A549 (cell line): ENCODE measurements around the gene BCCIP. TPM values are rescaled to one million over a fixed set of nuclear protein-coding genes. Genes with fewer than 3 reads are reported as not detected.

Experiments used
- ATAC-seq, 2 experiments: fragments of 200-7000 bp in 1 of 2; fragments of >200 bp in 1 of 2; cut with Nextera tagmentation in 1 of 2; cut with Tn5 transposase in 1 of 2; 3 replicates each; pipeline versions ENCODE4 v1.8.0 to v1.9.1; 2018 to 2020; ENCODE audit warnings: mild to moderate bottlenecking in 1 of 2, moderate library complexity in 1 of 2
- CTCF ChIA-PET: fragments of 300-600 bp; sonication (Branson Sonifier 250); formaldehyde crosslinking; extraction: SDS; loops from one replicate; lab custom pipeline; 2021; ENCODE audit warnings: antibody characterized with exemption, inconsistent platforms; lab: Yijun Ruan, JAX
- POLR2A ChIA-PET: fragments of 350-600 bp; formaldehyde crosslinking; extraction: SDS; loops from one replicate; lab custom pipeline; 2021; ENCODE audit warnings: antibody characterized with exemption, inconsistent platforms; lab: Yijun Ruan, JAX
- DNase-seq, 2 experiments: peaks; one replicate each; pipeline versions ENCODE4 v3.0.0 to v3.0.0-alpha.2; 2011 to 2016; ENCODE audit warnings: low read depth in 1 of 2, low spot score in 1 of 2
- FAIRE-seq: peaks from 2 replicates; lab custom pipeline; 2011; peaks lifted over from hg19 to GRCh38; lab: Jason Lieb, UNC
- H3K27ac ChIP-seq, 2 experiments: fragments of >200 bp; sonication (Bioruptor Twin); formaldehyde crosslinking; 3 replicates each; pipeline ENCODE4 v1.5.1; 2016 to 2017
- H3K4me1 ChIP-seq: fragments of >200 bp; sonication (Bioruptor Twin); formaldehyde crosslinking; 3 replicates; pipeline ENCODE4 v1.6.1; 2016
- H3K4me2 ChIP-seq: fragments of >200 bp; sonication (Bioruptor Twin); formaldehyde crosslinking; 3 replicates; pipeline ENCODE4 v1.6.1; 2016
- H3K4me3 ChIP-seq: fragments of >200 bp; sonication (Bioruptor Twin); formaldehyde crosslinking; 3 replicates; pipeline ENCODE4 v1.5.1; 2016
- H3K9me3 ChIP-seq: fragments of >200 bp; sonication (Bioruptor Twin); formaldehyde crosslinking; 3 replicates; pipeline ENCODE4 v1.6.1; 2016
- BHLHE40 ChIP-seq: IDR thresholded peaks from 2 replicates; pipeline ENCODE4 v1.6.1; 2012; ENCODE audit warnings: low read depth, low read length, inconsistent platforms
- CBX8 ChIP-seq: fragments of 200-600 bp; sonication (generic); IDR thresholded peaks from 2 replicates; pipeline ENCODE4 v1.6.1; 2016
- CEBPB ChIP-seq, 2 experiments: fragments of >200 bp in 1 of 2; sonication (Bioruptor Twin) in 1 of 2; formaldehyde crosslinking in 1 of 2; IDR thresholded peaks; 2 replicates each; pipeline ENCODE4 v1.6.1; 2012 to 2016
- CHD2 ChIP-seq: fragments of 150-350 bp; IDR thresholded peaks from 2 replicates; pipeline ENCODE4 v1.6.1; 2014; ENCODE audit warnings: low read length; ENCODE audit not compliant: partially characterized antibody
- CHD4 ChIP-seq: fragments of 200-600 bp; sonication (generic); IDR thresholded peaks from 2 replicates; pipeline ENCODE4 v1.6.1; 2016; ENCODE audit warnings: antibody characterized with exemption, mild to moderate bottlenecking, borderline replicate concordance
- EHF ChIP-seq: fragments of 250-450 bp; sonication (Bioruptor Pico); IDR thresholded peaks from 2 replicates; pipeline ENCODE4 v1.5.0; 2020; ENCODE audit warnings: mild to moderate bottlenecking
- EP300 ChIP-seq, 2 experiments: fragments of >200 bp; sonication (Bioruptor Twin); formaldehyde crosslinking; IDR thresholded peaks; 2 replicates in 1 of 2; 3 replicates in 1 of 2; pipeline ENCODE4 v1.6.1; 2016 to 2017
- GATA3 ChIP-seq: IDR thresholded peaks from 2 replicates; pipeline ENCODE4 v1.6.1; 2012; ENCODE audit warnings: borderline replicate concordance
- HOXA7 ChIP-seq: fragments of 250-450 bp; sonication (Bioruptor Pico); IDR thresholded peaks from 2 replicates; pipeline ENCODE4 v1.5.0; 2020; ENCODE audit warnings: mild to moderate bottlenecking, moderate library complexity
- HOXB13 ChIP-seq: fragments of 250-450 bp; sonication (Bioruptor Pico); IDR thresholded peaks from 2 replicates; pipeline ENCODE4 v1.5.0; 2020; ENCODE audit warnings: low read depth, mild to moderate bottlenecking, moderate library complexity
- HOXB5 ChIP-seq: fragments of 250-450 bp; sonication (Bioruptor Pico); IDR thresholded peaks from 2 replicates; pipeline ENCODE4 v1.5.0; 2020; ENCODE audit warnings: mild to moderate bottlenecking, moderate library complexity
- KDM1A ChIP-seq: fragments of 200-600 bp; sonication (generic); IDR thresholded peaks from 2 replicates; pipeline ENCODE4 v1.6.1; 2016; ENCODE audit warnings: low read depth, mild to moderate bottlenecking
- MAFK ChIP-seq: fragments of 450-650 bp; IDR thresholded peaks from 2 replicates; pipeline ENCODE4 v1.6.1; 2014; ENCODE audit not compliant: partially characterized antibody
- MAZ ChIP-seq: fragments of 150-350 bp; IDR thresholded peaks from 2 replicates; pipeline ENCODE4 v1.6.1; 2014; ENCODE audit warnings: antibody characterized with exemption, low read depth, low read length, borderline replicate concordance
- PHF8 ChIP-seq: fragments of 200-600 bp; sonication (generic); IDR thresholded peaks from 2 replicates; pipeline ENCODE4 v1.6.1; 2016; ENCODE audit warnings: low read depth, mild to moderate bottlenecking, antibody characterized with exemption, moderate library complexity, borderline replicate concordance
- RCOR1 ChIP-seq: fragments of 150-350 bp; IDR thresholded peaks from 2 replicates; pipeline ENCODE4 v1.6.1; 2014; ENCODE audit warnings: antibody characterized with exemption, low read length, low read depth
- RNF2 ChIP-seq: fragments of 200-600 bp; sonication (generic); IDR thresholded peaks from 2 replicates; pipeline ENCODE4 v1.6.1; 2016; ENCODE audit warnings: low read depth, mild to moderate bottlenecking, antibody characterized with exemption, moderate library complexity, borderline replicate concordance
- SREBF2 ChIP-seq: fragments of 450-650 bp; IDR thresholded peaks from 2 replicates; pipeline ENCODE4 v1.6.1; 2014; ENCODE audit warnings: mild to moderate bottlenecking, moderate library complexity
- TP53 ChIP-seq: fragments of 250-450 bp; sonication (Bioruptor Pico); IDR thresholded peaks from 2 replicates; pipeline ENCODE4 v1.5.0; 2021; ENCODE audit warnings: mild to moderate bottlenecking, moderate library complexity
- ZNF302 ChIP-seq: fragments of 250-450 bp; sonication (Bioruptor Pico); IDR thresholded peaks from 2 replicates; pipeline ENCODE4 v1.9.0; 2021; ENCODE audit warnings: inconsistent platforms, mild to moderate bottlenecking, moderate library complexity
- WGBS: methylation state at CpG from one replicate; pipeline ENCODE4 v1.1.6; 2017; ENCODE audit errors: missing lambda C conversion rate; 5-methylcytosine and 5-hydroxymethylcytosine counted together
- polyA plus RNA-seq, 4 experiments: library from polyadenylated mRNA; depleted of rRNA in 3 of 4; stranded (reverse); fragments of >200 nt; fragmentation: RNase III in 1 of 4; extraction: RNeasy Plus Mini Kit Qiagen cat#74134 plus additional on column Dnase treatment in 1 of 4; gene quantifications; 2 replicates in 3 of 4; 3 replicates in 1 of 4; pipeline ENCODE4 v1.2.3, GENCODE V29; 2011 to 2017
- TF ChIP-seq, protein P1 (sequence below): fragments of 450-650 bp; IDR thresholded peaks from 2 replicates; pipeline ENCODE4 v1.6.1; 2014; ENCODE audit warnings: antibody characterized with exemption
- TF ChIP-seq, protein P2 (sequence below): fragments of 150-350 bp; IDR thresholded peaks from 2 replicates; pipeline ENCODE4 v1.6.1; 2014; ENCODE audit warnings: low read depth, mild to moderate bottlenecking, low read length
- TF ChIP-seq, protein P3 (sequence below): fragments of >200 bp; sonication (Bioruptor Twin); formaldehyde crosslinking; IDR thresholded peaks from 3 replicates; pipeline ENCODE4 v1.6.1; 2016
- TF ChIP-seq, protein P4 (sequence below): fragments of >200 bp; sonication (Bioruptor Twin); formaldehyde crosslinking; IDR thresholded peaks from 3 replicates; pipeline ENCODE4 v1.5.1; 2016
- TF ChIP-seq, protein P5 (sequence below): fragments of 200-600 bp; sonication (generic); IDR thresholded peaks from 2 replicates; pipeline ENCODE4 v1.6.1; 2016; ENCODE audit warnings: antibody characterized with exemption, mild to moderate bottlenecking, moderate library complexity

BCCIP gene
- polyA plus RNA-seq, 2 of the 4 experiments (the other 2 are of a cell fraction): 130 to 140 TPM

DNA sequence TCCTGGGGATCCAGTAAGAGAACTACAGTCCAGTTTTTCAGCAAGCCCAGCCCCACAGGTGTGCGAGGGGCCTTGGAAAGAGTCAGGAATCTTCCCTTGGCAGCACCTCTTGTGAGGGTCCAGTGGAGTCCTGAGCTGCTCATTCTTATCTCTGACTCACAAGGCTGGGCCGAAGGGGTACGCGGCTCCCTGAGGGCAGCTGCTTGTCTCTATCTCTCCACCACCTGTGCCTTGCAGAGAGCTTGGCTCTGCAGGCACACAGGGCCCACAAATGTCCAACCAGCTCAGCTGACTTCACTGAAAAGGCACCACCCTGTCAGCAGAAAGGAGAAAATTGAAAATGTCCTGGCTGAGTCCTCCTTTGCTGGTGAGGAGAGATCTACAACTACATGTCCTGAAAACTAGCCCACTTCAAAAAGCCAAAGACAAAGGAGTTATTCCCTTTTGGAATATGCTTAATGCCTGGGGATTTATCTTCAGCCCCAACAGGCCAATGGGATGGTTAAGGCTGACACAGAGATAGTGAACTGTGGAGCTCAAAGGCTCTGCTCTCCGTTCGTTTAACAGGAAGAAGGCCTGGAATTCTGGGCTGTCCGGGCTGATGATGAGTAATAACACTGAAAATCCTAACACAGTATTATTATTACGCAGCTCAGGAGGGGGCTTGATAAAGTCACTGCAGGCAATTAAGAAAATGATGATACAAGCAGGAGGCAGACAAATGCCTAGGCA lies 23.7 kb upstream of the BCCIP start:
- Histone ChIP-seq H3K4me1 (no peaks in the 10 kb centered on the region), H3K4me2 (no peak overlapping the region), H3K4me3 (no peak overlapping the region), H3K9me3 (no peaks in the 10 kb centered on the region), H3K27ac (no peak overlapping the region)
- ATAC-seq (no peak), FAIRE-seq (no peak), DNase-seq (no peak)
- POLR2A ChIA-PET: no interaction called here
- 92% methylated on average over 8 of the region's 8 CpGs for WGBS
- TF ChIP-seq BHLHE40 (no peak), PHF8 (no peak), KDM1A (no peak), SREBF2 (no peak), EP300 (IDR thresholded peaks at IDR 0.05) (no peak), CBX8 (no peak), MAZ (no peak), CHD2 (no peak), HOXB13 (CRISPR knock-in tag) (no peak), CEBPB (IDR thresholded peaks at IDR 0.05) (no peak), ZNF302 (CRISPR knock-in tag) (no peak), RNF2 (no peak), MAFK (no peak), HOXB5 (CRISPR knock-in tag) (no peak)
- TF ChIP-seq, protein P1, sequence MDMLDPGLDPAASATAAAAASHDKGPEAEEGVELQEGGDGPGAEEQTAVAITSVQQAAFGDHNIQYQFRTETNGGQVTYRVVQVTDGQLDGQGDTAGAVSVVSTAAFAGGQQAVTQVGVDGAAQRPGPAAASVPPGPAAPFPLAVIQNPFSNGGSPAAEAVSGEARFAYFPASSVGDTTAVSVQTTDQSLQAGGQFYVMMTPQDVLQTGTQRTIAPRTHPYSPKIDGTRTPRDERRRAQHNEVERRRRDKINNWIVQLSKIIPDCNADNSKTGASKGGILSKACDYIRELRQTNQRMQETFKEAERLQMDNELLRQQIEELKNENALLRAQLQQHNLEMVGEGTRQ: no peak
- TF ChIP-seq, protein P2, sequence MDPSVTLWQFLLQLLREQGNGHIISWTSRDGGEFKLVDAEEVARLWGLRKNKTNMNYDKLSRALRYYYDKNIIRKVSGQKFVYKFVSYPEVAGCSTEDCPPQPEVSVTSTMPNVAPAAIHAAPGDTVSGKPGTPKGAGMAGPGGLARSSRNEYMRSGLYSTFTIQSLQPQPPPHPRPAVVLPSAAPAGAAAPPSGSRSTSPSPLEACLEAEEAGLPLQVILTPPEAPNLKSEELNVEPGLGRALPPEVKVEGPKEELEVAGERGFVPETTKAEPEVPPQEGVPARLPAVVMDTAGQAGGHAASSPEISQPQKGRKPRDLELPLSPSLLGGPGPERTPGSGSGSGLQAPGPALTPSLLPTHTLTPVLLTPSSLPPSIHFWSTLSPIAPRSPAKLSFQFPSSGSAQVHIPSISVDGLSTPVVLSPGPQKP: no peak
- TF ChIP-seq, protein P3, sequence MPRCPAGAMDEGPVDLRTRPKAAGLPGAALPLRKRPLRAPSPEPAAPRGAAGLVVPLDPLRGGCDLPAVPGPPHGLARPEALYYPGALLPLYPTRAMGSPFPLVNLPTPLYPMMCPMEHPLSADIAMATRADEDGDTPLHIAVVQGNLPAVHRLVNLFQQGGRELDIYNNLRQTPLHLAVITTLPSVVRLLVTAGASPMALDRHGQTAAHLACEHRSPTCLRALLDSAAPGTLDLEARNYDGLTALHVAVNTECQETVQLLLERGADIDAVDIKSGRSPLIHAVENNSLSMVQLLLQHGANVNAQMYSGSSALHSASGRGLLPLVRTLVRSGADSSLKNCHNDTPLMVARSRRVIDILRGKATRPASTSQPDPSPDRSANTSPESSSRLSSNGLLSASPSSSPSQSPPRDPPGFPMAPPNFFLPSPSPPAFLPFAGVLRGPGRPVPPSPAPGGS: no peak
- CTCF ChIA-PET: interaction anchor here (0.6 to 1.4 kb wide), 2 partner anchors 12 to 667 kb away, joined by 3 to 5 read pairs; no protein-coding TSS in a partner anchor

DNA sequence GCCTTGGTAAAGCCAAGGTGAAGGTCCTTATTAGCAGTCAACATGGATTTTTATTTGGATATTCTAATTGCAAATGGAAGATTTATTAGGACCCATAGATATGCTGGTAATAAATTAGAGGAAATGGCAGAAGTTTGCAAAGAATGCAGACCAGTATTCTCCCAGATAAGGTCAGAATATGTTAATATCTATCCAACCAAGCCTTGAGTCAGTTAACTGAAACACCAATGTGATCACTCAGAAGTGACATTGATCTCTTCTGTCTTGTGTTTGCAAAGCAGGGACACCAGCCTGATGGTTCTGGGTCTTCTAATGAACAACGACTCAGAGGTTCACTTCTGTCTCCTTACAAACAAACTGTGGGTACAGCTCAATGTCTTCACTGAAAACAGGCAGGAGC lies 21.8 kb upstream of the BCCIP start:
- ATAC-seq (no peak), DNase-seq (no peak), FAIRE-seq (no peak)
- Histone ChIP-seq H3K4me3 (no peak overlapping the region), H3K4me1 (no peaks in the 10 kb centered on the region), H3K9me3 (no peaks in the 10 kb centered on the region), H3K4me2 (no peak overlapping the region), H3K27ac (no peak overlapping the region)
- WGBS: 81% methylated on average over 1 of the region's 1 CpG
- TF ChIP-seq HOXA7 (CRISPR knock-in tag): no peak
- no peak for TF ChIP-seq EHF
- TF ChIP-seq GATA3: no peak
- ChIA-PET CTCF (interaction anchor here (2.4 kb wide), 1 partner anchor 9 kb away, joined by 6 read pairs; no protein-coding TSS in a partner anchor), POLR2A (no interaction called here)

DNA sequence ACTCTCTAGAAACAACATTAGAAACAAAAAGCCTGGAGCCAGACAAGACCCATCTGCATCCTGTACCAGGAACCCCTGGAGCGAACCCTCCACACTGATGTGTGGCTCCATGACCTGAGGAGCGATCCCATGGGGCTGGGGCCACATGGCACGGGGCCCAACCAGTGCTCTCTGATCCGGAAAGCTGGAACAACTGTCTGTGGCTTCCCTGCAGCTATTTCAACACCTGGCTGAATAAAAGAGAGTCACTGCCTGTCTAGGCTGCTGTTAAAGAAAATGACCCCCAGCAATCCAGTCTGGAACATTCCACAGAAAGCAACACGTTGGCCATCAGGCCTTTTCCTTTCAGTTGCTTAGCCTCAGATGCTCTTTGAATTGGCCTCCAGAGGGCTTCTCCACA lies 21.2 kb upstream of the BCCIP start:
- H3K9me3 ChIP-seq: no peaks in the 10 kb centered on the region
- WGBS: 77% methylated on average over 4 of the region's 5 CpGs
- H3K4me3 ChIP-seq: no peak overlapping the region
- ChIA-PET POLR2A (no interaction called here), CTCF (interaction anchor here (2.4 kb wide), 1 partner anchor 10 kb away, joined by 6 read pairs; no protein-coding TSS in a partner anchor)
- no peaks in the 10 kb centered on the region for H3K4me1 ChIP-seq
- ATAC-seq: no peak
- no peak for DNase-seq
- no peak for FAIRE-seq
- H3K27ac ChIP-seq: no peak overlapping the region
- H3K4me2 ChIP-seq: no peak overlapping the region
- TF ChIP-seq CEBPB (IDR thresholded peaks at IDR 0.05): no peak
- TF ChIP-seq TP53 (CRISPR knock-in tag): no peak
- TF ChIP-seq CHD2: no peak
- TF ChIP-seq, protein P4, sequence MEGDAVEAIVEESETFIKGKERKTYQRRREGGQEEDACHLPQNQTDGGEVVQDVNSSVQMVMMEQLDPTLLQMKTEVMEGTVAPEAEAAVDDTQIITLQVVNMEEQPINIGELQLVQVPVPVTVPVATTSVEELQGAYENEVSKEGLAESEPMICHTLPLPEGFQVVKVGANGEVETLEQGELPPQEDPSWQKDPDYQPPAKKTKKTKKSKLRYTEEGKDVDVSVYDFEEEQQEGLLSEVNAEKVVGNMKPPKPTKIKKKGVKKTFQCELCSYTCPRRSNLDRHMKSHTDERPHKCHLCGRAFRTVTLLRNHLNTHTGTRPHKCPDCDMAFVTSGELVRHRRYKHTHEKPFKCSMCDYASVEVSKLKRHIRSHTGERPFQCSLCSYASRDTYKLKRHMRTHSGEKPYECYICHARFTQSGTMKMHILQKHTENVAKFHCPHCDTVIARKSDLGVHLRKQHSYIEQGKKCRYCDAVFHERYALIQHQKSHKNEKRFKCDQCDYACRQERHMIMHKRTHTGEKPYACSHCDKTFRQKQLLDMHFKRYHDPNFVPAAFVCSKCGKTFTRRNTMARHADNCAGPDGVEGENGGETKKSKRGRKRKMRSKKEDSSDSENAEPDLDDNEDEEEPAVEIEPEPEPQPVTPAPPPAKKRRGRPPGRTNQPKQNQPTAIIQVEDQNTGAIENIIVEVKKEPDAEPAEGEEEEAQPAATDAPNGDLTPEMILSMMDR: no peak
- no peak for TF ChIP-seq RCOR1
- no peak for TF ChIP-seq EP300 (IDR thresholded peaks at IDR 0.05)
- no peak for TF ChIP-seq CBX8
- TF ChIP-seq, protein P5, sequence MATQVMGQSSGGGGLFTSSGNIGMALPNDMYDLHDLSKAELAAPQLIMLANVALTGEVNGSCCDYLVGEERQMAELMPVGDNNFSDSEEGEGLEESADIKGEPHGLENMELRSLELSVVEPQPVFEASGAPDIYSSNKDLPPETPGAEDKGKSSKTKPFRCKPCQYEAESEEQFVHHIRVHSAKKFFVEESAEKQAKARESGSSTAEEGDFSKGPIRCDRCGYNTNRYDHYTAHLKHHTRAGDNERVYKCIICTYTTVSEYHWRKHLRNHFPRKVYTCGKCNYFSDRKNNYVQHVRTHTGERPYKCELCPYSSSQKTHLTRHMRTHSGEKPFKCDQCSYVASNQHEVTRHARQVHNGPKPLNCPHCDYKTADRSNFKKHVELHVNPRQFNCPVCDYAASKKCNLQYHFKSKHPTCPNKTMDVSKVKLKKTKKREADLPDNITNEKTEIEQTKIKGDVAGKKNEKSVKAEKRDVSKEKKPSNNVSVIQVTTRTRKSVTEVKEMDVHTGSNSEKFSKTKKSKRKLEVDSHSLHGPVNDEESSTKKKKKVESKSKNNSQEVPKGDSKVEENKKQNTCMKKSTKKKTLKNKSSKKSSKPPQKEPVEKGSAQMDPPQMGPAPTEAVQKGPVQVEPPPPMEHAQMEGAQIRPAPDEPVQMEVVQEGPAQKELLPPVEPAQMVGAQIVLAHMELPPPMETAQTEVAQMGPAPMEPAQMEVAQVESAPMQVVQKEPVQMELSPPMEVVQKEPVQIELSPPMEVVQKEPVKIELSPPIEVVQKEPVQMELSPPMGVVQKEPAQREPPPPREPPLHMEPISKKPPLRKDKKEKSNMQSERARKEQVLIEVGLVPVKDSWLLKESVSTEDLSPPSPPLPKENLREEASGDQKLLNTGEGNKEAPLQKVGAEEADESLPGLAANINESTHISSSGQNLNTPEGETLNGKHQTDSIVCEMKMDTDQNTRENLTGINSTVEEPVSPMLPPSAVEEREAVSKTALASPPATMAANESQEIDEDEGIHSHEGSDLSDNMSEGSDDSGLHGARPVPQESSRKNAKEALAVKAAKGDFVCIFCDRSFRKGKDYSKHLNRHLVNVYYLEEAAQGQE: no peak
- no peak for TF ChIP-seq CHD4
